ENCODE results near the gene PRMT6. TPM values are rescaled to one million over a fixed set of nuclear protein-coding genes. Genes with fewer than 3 reads are reported as not detected.
"Not testable (repeated sequence)": the region's sequence is repeated elsewhere in the genome, so short reads cannot be mapped to it uniquely, and the experiment has no call there.

PRMT6 gene
- total and polyA plus RNA-seq, 12 donors: 2.3 to 5.7 (median 4.0) TPM

DNA sequence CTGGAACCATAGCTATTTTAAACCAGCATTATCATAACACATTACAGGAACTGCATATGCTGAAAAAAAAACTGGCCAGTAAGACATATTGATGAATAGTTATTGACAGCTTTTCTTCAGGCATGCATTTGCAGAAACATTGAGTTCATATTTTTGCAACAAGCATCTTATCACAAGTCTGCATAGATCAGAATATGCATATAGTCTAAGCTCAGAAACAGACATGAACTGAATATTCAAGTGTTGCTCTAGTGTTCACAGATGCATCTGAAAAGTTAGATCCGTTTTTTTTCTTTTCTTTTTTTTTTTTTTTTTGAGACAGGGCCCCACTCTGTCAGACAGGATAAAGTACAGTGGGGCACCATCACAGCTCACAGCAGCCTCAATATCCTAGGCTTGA, 22.8 kb downstream of the PRMT6 start:
- ATAC-seq: no peak
- Histone ChIP-seq H3K27me3 (no peaks in the 10 kb centered on the region), H3K9me3 (peaks cover 0 to 11% (median 7%) of the 10 kb centered on the region in 11 donors), H3K27ac (no peak overlapping the region), H3K4me1 (no peaks in the 10 kb centered on the region), H3K36me3 (no peaks in the 10 kb centered on the region), H3K4me3 (no peak overlapping the region)
- intact Hi-C loops (cut with DNase I): no loop called here
- WGBS, 2 donors: 20 to 45% methylated on average over 1 of the region's 1 CpG
- TF ChIP-seq, protein P1, sequence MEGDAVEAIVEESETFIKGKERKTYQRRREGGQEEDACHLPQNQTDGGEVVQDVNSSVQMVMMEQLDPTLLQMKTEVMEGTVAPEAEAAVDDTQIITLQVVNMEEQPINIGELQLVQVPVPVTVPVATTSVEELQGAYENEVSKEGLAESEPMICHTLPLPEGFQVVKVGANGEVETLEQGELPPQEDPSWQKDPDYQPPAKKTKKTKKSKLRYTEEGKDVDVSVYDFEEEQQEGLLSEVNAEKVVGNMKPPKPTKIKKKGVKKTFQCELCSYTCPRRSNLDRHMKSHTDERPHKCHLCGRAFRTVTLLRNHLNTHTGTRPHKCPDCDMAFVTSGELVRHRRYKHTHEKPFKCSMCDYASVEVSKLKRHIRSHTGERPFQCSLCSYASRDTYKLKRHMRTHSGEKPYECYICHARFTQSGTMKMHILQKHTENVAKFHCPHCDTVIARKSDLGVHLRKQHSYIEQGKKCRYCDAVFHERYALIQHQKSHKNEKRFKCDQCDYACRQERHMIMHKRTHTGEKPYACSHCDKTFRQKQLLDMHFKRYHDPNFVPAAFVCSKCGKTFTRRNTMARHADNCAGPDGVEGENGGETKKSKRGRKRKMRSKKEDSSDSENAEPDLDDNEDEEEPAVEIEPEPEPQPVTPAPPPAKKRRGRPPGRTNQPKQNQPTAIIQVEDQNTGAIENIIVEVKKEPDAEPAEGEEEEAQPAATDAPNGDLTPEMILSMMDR (IDR thresholded peaks at IDR 0.05): no peak
- DNase-seq: no peak

DNA sequence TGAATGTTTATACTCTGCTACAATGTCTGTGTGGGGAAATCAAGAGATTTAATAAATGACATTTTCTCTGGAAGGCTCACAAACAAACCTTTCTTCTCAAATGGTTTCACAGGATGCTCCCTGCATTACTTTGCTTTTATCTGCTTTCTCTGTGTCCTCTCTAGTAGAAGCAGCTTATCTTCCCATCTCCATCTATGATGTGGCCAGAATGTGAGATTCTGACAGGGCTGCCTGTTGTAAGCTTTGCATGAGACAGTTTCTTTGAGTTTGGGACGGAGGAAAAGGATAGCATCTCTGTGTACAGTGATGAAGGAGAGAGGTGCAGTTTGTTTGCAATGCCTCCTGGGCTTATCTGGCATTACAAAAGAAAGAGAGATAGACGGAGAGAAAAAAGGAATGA, 24.6 kb downstream of the PRMT6 start:
- intact Hi-C loops (cut with DNase I): no loop called here
- WGBS, 2 donors: 55 to 62% methylated on average over 2 of the region's 2 CpGs
- Histone ChIP-seq H3K36me3 (no peaks in the 10 kb centered on the region), H3K27me3 (no peaks in the 10 kb centered on the region), H3K27ac (no peak overlapping the region), H3K4me3 (no peak overlapping the region), H3K4me1 (no peaks in the 10 kb centered on the region), H3K9me3 (peaks cover 0 to 30% (median 18%) of the 10 kb centered on the region in 11 donors)
- no peak for DNase-seq
- no peak for ATAC-seq
- TF ChIP-seq, protein P1 (IDR thresholded peaks at IDR 0.05): no peak

DNA sequence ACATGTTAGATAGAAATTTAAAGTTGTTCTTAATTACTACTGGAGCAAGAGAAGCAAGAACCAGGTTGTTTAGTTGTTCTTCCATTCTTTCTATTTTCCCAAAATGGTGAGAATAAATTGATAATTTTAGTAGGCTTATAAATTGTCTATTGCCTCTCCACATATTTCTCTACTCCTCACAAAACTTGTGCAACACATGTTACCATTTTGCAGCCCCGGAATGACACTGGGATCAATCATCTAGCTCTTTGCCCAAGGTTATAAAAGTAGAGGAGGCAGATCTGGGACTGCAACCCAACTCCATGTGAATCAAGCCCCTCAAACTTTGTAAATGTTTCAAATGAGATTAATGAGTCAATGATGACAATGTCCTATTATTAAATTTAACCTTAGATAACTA, 34.9 kb downstream of the PRMT6 start:
- no peak for DNase-seq
- Histone ChIP-seq H3K9me3 (peaks cover 0 to 4% (median 0%) of the 10 kb centered on the region in 11 donors), H3K27me3 (no peaks in the 10 kb centered on the region), H3K4me1 (no peaks in the 10 kb centered on the region), H3K27ac (no peak overlapping the region), H3K4me3 (no peak overlapping the region), H3K36me3 (no peaks in the 10 kb centered on the region)
- WGBS, 2 donors: 89 to 92% methylated on average over 1 of the region's 1 CpG
- intact Hi-C loops (cut with DNase I): no loop called here
- ATAC-seq: no peak
- TF ChIP-seq, protein P1 (IDR thresholded peaks at IDR 0.05): no peak

DNA sequence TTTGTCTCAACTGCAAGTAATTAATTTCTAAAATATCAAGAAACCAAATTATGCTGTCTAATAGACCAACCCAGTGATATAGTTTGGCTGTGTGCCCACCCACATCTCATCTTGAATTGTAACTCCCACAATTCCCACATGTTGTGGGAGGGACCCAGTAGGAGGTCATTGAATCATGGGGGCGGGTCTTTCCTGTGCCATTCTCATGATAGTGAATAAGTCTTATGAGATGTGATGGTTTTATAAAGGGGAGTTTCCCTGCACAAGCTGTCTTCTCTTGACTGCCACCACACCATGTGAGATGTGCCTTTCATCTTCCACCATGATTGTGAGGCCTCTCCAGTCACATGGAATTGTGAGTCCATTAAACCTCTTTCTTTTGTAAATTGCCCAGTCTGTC, 36.9 kb downstream of the PRMT6 start:
- intact Hi-C loops (cut with DNase I); H3K36me3 ChIP-seq; H3K27ac ChIP-seq; H3K4me1 ChIP-seq; ATAC-seq; DNase-seq; H3K27me3 ChIP-seq; H3K9me3 ChIP-seq; H3K4me3 ChIP-seq: not testable (repeated sequence)
- WGBS, 2 donors: 79 to 88% methylated on average over 1 of the region's 1 CpG

DNA sequence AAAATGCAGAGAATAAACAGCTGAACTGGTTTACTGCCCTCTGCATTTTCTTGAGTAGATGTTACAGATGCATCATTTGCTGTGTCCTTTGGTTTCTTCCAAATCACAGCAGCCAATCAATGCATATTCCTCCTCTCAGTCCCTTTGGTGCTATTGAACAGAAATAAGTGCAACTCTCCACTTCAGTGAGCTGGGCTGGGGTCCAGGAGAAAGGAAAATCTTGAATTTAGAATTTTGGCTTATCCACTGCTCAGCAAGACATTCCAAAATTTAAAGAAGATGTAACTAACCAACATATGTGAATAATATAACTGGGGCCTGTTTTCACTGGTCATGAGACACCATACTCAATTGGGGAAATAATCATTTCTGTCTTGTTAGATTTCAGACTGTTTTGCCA, 39.2 kb downstream of the PRMT6 start:
- intact Hi-C loops (cut with DNase I): no loop called here
- Histone ChIP-seq H3K4me1 (no peaks in the 10 kb centered on the region), H3K27ac (no peak overlapping the region), H3K36me3 (no peaks in the 10 kb centered on the region), H3K27me3 (no peaks in the 10 kb centered on the region), H3K4me3 (no peak overlapping the region), H3K9me3 (no peaks in the 10 kb centered on the region)
- ATAC-seq (no peak), DNase-seq (no peak)
- TF ChIP-seq, protein P1 (IDR thresholded peaks at IDR 0.05): no peak

Data from heart right ventricle (tissue), 16 donors.